ENCODE measurements around the gene PGAM5.

Gene PGAM5

DNA sequence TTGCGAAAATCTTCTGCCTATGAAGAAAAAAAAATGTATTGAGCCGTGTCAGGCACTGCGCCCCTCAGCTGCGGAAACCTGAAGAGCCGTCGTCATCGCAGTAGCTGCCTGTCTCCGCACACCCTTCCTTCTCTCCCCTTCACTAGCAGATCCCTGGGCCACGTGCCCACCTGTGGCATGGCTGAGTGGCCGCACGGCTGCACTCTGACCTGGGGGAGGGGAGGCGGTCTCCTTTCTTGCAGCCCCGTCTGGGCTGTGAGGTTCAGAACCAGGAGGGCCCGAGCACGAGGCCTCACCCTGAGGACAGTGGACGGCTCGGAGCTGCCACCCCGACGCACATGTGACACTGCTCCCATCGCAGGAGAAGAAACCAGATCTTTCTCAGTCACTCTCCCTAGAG, 24.9 kb downstream of the PGAM5 start:
- Histone ChIP-seq H4K20me1 (ENCODE audit: low read depth, low read length) (no peaks in the 10 kb centered on the region; the same call in 1 of the 2 replicates), H3K79me2 (ENCODE audit: insufficient read depth, low read length) (no peaks in the 10 kb centered on the region), H3K9me3 (ENCODE audit: insufficient read depth, low read length) (no peaks in the 10 kb centered on the region), H3K4me3 (ENCODE audit: insufficient read depth, low read length, poor library complexity, severe bottlenecking) (no peak overlapping the region), H2AFZ (ENCODE audit: low read depth, low read length, severe bottlenecking) (no peak overlapping the region), H3F3A (ENCODE audit: insufficient read depth) (no peaks in the 10 kb centered on the region), H3K9ac (ENCODE audit: low read length) (no peak overlapping the region), H3K9me2 (replicated peaks; ENCODE audit: insufficient read depth, low read length) (no peaks in the 10 kb centered on the region), H3K4me2 (ENCODE audit: low read depth, low read length, poor library complexity, severe bottlenecking) (no peak overlapping the region), H3K36me3 (ENCODE audit: low read length) (peaks cover 37% of the 10 kb centered on the region), H3K27me3 (ENCODE audit: low read length) (no peaks in the 10 kb centered on the region), H3K27ac (ENCODE audit: low read depth, low read length) (no peak overlapping the region)
- TF ChIP-seq EZH2phosphoT487 (conservative IDR thresholded peaks at IDR 0.05; ENCODE audit: low read length): no peak
- TF ChIP-seq, protein P1, sequence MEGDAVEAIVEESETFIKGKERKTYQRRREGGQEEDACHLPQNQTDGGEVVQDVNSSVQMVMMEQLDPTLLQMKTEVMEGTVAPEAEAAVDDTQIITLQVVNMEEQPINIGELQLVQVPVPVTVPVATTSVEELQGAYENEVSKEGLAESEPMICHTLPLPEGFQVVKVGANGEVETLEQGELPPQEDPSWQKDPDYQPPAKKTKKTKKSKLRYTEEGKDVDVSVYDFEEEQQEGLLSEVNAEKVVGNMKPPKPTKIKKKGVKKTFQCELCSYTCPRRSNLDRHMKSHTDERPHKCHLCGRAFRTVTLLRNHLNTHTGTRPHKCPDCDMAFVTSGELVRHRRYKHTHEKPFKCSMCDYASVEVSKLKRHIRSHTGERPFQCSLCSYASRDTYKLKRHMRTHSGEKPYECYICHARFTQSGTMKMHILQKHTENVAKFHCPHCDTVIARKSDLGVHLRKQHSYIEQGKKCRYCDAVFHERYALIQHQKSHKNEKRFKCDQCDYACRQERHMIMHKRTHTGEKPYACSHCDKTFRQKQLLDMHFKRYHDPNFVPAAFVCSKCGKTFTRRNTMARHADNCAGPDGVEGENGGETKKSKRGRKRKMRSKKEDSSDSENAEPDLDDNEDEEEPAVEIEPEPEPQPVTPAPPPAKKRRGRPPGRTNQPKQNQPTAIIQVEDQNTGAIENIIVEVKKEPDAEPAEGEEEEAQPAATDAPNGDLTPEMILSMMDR (IDR thresholded peaks at IDR 0.05; ENCODE audit: insufficient read depth, low read length, poor library complexity, severe bottlenecking): no peak

DNA sequence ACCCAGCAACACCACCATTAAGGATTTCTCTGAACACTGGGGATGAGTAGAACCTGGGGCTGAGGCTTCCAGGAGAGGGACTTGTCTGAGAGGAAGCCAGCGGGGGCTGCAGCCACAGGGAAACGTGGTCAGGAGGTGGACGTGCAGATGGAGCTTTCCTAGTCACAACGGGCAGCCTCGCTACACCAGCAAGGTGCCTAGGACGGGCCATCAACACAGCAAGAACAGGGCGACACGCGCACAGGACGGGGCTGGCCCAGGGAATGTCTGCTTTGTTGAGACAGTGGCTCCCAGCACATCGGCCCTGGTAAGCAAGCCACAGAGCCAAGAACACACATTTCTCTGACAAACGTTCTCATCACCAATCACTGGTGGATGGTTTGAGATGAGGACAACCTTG, 25.7 kb downstream of the PGAM5 start:
- Histone ChIP-seq H2AFZ (ENCODE audit: low read depth, low read length, severe bottlenecking) (no peak overlapping the region), H3K36me3 (ENCODE audit: low read length) (peaks cover 37% of the 10 kb centered on the region), H3K9ac (ENCODE audit: low read length) (no peak overlapping the region), H3K27ac (ENCODE audit: low read depth, low read length) (no peak overlapping the region), H3F3A (ENCODE audit: insufficient read depth) (no peaks in the 10 kb centered on the region), H3K9me3 (ENCODE audit: insufficient read depth, low read length) (no peaks in the 10 kb centered on the region), H4K20me1 (ENCODE audit: low read depth, low read length) (no peaks in the 10 kb centered on the region; the same call in 1 of the 2 replicates), H3K9me2 (replicated peaks; ENCODE audit: insufficient read depth, low read length) (no peaks in the 10 kb centered on the region), H3K4me3 (ENCODE audit: insufficient read depth, low read length, poor library complexity, severe bottlenecking) (no peak overlapping the region), H3K79me2 (ENCODE audit: insufficient read depth, low read length) (peaks cover under 1% of the 10 kb centered on the region; the same call in 1 of the 2 replicates), H3K27me3 (ENCODE audit: low read length) (no peaks in the 10 kb centered on the region), H3K4me2 (ENCODE audit: low read depth, low read length, poor library complexity, severe bottlenecking) (no peak overlapping the region)
- TF ChIP-seq, protein P1 (IDR thresholded peaks at IDR 0.05; ENCODE audit: insufficient read depth, low read length, poor library complexity, severe bottlenecking): no peak
- TF ChIP-seq EZH2phosphoT487 (conservative IDR thresholded peaks at IDR 0.05; ENCODE audit: low read length): no peak

DNA sequence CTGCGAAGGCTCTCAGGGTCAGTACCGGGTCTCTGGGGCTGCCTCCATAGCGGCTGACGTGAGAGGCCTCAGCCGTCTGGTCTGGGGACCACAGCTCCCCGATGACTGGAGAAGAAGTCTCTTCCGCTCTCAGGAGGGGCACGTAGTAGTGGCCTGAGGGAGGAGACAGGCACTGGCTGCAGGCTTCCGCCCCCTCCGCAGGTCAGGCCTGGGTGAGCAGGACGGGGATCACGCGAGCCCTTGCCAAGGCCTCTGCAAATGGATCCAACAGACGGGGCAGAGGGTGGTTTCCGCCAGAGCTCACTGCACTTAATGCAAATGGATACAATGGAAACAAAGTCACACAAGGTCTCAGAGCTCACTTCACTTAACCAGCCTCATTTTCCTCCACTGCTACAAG, 26.3 kb downstream of the PGAM5 start:
- no peak for TF ChIP-seq EZH2phosphoT487 (conservative IDR thresholded peaks at IDR 0.05; ENCODE audit: low read length)
- TF ChIP-seq, protein P1 (IDR thresholded peaks at IDR 0.05; ENCODE audit: insufficient read depth, low read length, poor library complexity, severe bottlenecking): no peak
- Histone ChIP-seq H3K4me3 (ENCODE audit: insufficient read depth, low read length, poor library complexity, severe bottlenecking) (no peak overlapping the region), H3K4me2 (ENCODE audit: low read depth, low read length, poor library complexity, severe bottlenecking) (no peak overlapping the region), H3F3A (ENCODE audit: insufficient read depth) (no peaks in the 10 kb centered on the region), H3K9me2 (replicated peaks; ENCODE audit: insufficient read depth, low read length) (no peaks in the 10 kb centered on the region), H2AFZ (ENCODE audit: low read depth, low read length, severe bottlenecking) (no peak overlapping the region), H3K9me3 (ENCODE audit: insufficient read depth, low read length) (no peaks in the 10 kb centered on the region), H3K79me2 (ENCODE audit: insufficient read depth, low read length) (peaks cover 6% of the 10 kb centered on the region; the same call in 1 of the 2 replicates), H3K27ac (ENCODE audit: low read depth, low read length) (no peak overlapping the region), H3K27me3 (ENCODE audit: low read length) (no peaks in the 10 kb centered on the region), H3K9ac (ENCODE audit: low read length) (no peak overlapping the region), H3K36me3 (ENCODE audit: low read length) (peaks cover 36% of the 10 kb centered on the region), H4K20me1 (ENCODE audit: low read depth, low read length) (no peaks in the 10 kb centered on the region; the same call in 1 of the 2 replicates)

Measured in SU-DHL-6 (cell line).